Chondrocyte (in vitro differentiated cells): ENCODE data around the gene B3GAT1. TPM values are rescaled to one million over a fixed set of nuclear protein-coding genes. Genes with fewer than 3 reads are reported as not detected.
A peak's percentile ranks its signal among the peaks of the same experiment; 100 is the strongest.

Experiments used
- DNase-seq: peaks from one replicate; pipeline ENCODE4 v3.0.0; 2021; ENCODE audit warnings: mixed read lengths, low spot score
- H3K27ac Mint-ChIP-seq: one replicate; pipeline ENCODE4 v1.8.0; 2021; ENCODE audit warnings: mild to moderate bottlenecking, moderate library complexity, mixed read lengths; ENCODE audit not compliant: unreplicated experiment
- H3K27me3 Mint-ChIP-seq: 2 replicates; pipeline ENCODE4 v1.8.0; 2021; ENCODE audit warnings: low read depth, mixed read lengths
- H3K36me3 Mint-ChIP-seq: 2 replicates; pipeline ENCODE4 v1.8.0; 2021; ENCODE audit warnings: low read depth, mixed read lengths
- H3K4me1 Mint-ChIP-seq: 2 replicates; pipeline ENCODE4 v1.8.0; 2021; ENCODE audit warnings: low read depth, mild to moderate bottlenecking, mixed read lengths
- H3K4me3 Mint-ChIP-seq: one replicate; pipeline ENCODE4 v1.8.0; 2021; ENCODE audit warnings: mild to moderate bottlenecking, moderate library complexity, mixed read lengths; ENCODE audit not compliant: unreplicated experiment
- H3K9me3 Mint-ChIP-seq: 2 replicates; pipeline ENCODE4 v1.8.0; 2021; ENCODE audit warnings: low read depth, mixed read lengths
- CTCF ChIP-seq: fragments of 200-600 bp; sonication (generic); IDR thresholded peaks from 2 replicates; pipeline ENCODE4 v1.5.0; 2021; ENCODE audit warnings: antibody characterized with exemption, mild to moderate bottlenecking, moderate library complexity
- total RNA-seq: library from RNA; stranded (reverse); gene quantifications from 3 replicates; pipeline ENCODE4 v1.2.1, GENCODE V29; 2021

B3GAT1 gene
- total RNA-seq, 1 donor from 2014 or later = 0.37 TPM

DNA sequence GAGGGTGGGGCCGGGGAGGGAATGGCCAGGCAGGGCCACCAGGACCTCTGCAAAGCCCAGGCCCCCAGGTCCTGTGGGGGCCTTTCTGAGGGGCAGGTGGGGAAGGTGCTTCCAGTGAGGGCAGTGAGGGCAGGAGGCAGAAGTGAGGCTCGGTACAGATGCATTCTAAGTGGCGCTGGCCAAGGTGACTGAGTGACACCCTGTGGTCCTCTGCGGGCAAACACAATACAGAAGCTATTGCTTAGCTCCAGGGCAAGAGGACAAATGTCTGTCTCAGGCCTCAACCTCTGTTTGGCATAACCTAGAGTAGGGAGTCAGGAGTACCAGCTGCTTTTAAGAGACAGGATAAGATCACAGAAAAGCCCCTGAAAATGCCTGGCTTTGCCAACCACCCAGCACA lies 31.3 kb downstream of the B3GAT1 start:
- TF ChIP-seq CTCF = no peak
- DNase-seq = no peak
- Mint-ChIP-seq H3K9me3 (no peaks in the 10 kb centered on the region), H3K27ac (no peak overlapping the region), H3K27me3 (peaks cover 11% of the 10 kb centered on the region), H3K4me1 (no peaks in the 10 kb centered on the region), H3K4me3 (no peak overlapping the region), H3K36me3 (no peaks in the 10 kb centered on the region)

GRCh38 chr11:134380229-134380628 lies 31.8 kb downstream of the B3GAT1 start:
- TF ChIP-seq CTCF = no peak
- H3K27ac Mint-ChIP-seq = no peak overlapping the region
- H3K9me3 Mint-ChIP-seq = no peaks in the 10 kb centered on the region
- DNase-seq = no peak
- no peaks in the 10 kb centered on the region for H3K36me3 Mint-ChIP-seq
- no peak overlapping the region for H3K4me3 Mint-ChIP-seq
- no peaks in the 10 kb centered on the region for H3K4me1 Mint-ChIP-seq
- peaks cover 10% of the 10 kb centered on the region for H3K27me3 Mint-ChIP-seq

DNA sequence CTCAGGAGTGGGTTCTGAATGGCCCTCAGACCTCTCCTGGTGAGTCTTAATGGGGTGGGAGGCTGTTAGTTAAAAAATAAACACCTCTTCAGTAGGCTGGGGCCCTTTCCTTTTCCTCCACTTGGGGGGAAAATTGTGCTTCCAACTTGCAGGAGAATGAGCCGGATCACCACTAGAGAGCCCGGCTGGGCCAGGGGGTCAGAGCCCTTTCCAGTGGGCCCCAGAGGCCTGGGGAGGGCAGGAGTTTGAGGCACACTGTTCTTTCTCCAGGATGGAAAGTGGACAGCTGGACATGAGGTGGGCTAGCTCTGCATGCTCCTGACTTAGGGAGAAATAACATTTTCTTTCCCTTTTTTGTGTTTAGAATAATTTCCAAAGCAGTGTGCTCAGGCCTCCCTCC lies 32.8 kb downstream of the B3GAT1 start:
- H3K4me1 Mint-ChIP-seq = no peaks in the 10 kb centered on the region
- no peaks in the 10 kb centered on the region for H3K9me3 Mint-ChIP-seq
- peaks cover 10% of the 10 kb centered on the region for H3K27me3 Mint-ChIP-seq
- H3K36me3 Mint-ChIP-seq = no peaks in the 10 kb centered on the region
- peak; percentile 32 for DNase-seq
- no peak overlapping the region for H3K27ac Mint-ChIP-seq
- H3K4me3 Mint-ChIP-seq = no peak overlapping the region
- TF ChIP-seq CTCF = no peak

DNA sequence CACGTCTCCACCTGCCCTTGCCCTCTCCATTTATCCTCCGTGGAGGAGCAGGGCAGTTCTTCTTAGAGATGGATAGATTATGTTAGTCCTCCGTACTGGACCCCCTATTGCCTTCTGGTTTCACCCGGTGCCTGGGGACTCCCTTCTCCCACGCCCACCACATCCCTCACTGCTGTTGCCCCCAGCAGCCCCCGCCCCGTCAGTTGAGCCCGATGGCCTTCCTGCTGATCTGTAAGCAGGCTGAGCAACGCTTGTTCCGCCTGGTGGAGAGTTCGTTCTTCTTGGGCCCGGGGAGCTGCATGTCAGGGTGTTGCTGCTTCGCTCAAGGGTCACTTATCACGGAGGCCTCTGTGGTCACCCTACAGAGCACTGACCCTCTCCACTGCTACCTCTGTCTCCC lies 34.2 kb downstream of the B3GAT1 start:
- Mint-ChIP-seq H3K36me3 (no peaks in the 10 kb centered on the region), H3K4me1 (no peaks in the 10 kb centered on the region), H3K4me3 (no peak overlapping the region), H3K9me3 (no peaks in the 10 kb centered on the region), H3K27ac (no peak overlapping the region), H3K27me3 (peaks cover 10% of the 10 kb centered on the region)
- no peak for TF ChIP-seq CTCF
- DNase-seq = peak; percentile 89

DNA sequence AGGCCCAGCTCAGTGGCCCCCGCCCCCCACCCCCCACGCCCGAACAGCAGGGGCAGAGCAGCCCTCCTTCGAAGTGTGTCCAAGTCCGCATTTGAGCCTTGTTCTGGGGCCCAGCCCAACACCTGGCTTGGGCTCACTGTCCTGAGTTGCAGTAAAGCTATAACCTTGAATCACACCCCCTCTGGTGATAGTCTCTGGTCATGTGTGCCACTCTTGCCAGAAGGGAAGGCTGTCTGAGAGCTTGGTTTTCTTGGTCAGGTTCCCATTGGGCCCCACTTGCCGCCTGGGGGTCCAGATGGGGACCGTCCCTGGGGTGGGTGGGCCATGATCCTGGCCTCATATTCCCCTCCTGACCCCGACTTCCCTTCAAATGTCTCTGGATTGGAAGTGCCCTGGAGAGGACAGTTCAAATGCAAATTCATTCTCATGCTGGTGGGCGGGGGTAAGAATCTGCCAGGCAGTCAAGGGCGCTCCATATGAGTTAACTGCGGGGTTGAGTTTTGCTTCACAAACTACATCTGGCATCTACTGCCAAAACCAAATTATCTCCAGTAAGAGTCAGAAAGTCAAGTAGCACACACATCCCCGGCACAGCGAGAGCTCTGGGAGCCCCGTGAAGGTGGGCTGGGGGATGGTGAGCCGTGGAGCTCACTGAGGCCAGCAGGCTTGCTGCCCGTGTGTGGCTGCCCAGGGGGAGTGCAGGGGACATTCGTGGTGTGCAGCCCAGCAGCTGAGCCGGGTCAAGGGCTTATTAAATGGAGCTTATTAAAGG lies 35.7 kb downstream of the B3GAT1 start:
- TF ChIP-seq CTCF = no peak
- Mint-ChIP-seq H3K27me3 (peaks cover 10% of the 10 kb centered on the region), H3K36me3 (no peaks in the 10 kb centered on the region), H3K9me3 (no peaks in the 10 kb centered on the region), H3K27ac (no peak overlapping the region), H3K4me1 (no peaks in the 10 kb centered on the region), H3K4me3 (no peak overlapping the region)
- peak; percentile 77 for DNase-seq
